Lung (tissue), 12 donors: ENCODE measurements around the gene SPX. TPM values are rescaled to one million over a fixed set of nuclear protein-coding genes. Genes with fewer than 3 reads are reported as not detected.

Experiments
- ATAC-seq: fragments of 200-7000 bp; cut with Tn5 transposase; one replicate; pipeline ENCODE4 v1.9.1; 2020; ENCODE audit warnings: moderate number of reproducible peaks; ENCODE audit not compliant: insufficient read depth, low FRiP score
- DNase-seq, 3 donors: peaks; one replicate each; pipeline ENCODE4 v3.0.0-alpha.2; 2013 to 2017
- H3K27ac ChIP-seq, 2 donors: one replicate each; pipeline ENCODE4 v1.5.1; 2013; ENCODE audit warnings: mild to moderate bottlenecking in 2 of 2, moderate library complexity in 2 of 2, control low read depth in 1 of 2, inconsistent platforms in 1 of 2, low read depth in 1 of 2, low read length in 1 of 2
- H3K27me3 ChIP-seq, 3 donors: one replicate each; pipeline ENCODE4 v1.5.1; 2013; ENCODE audit warnings: low read length in 2 of 3; ENCODE audit not compliant: control insufficient read depth in 3 of 3, insufficient read depth in 3 of 3
- H3K36me3 ChIP-seq, 4 donors: one replicate each; pipeline ENCODE4 v1.5.1; 2013; ENCODE audit warnings: low read length in 4 of 4, mild to moderate bottlenecking in 1 of 4, moderate library complexity in 1 of 4; ENCODE audit not compliant: control insufficient read depth in 4 of 4, insufficient read depth in 4 of 4
- H3K4me1 ChIP-seq, 5 donors: one replicate each; pipeline ENCODE4 v1.5.1; 2013; ENCODE audit warnings: low read length in 5 of 5, mild to moderate bottlenecking in 2 of 5, moderate library complexity in 1 of 5; ENCODE audit not compliant: control insufficient read depth in 5 of 5, insufficient read depth in 5 of 5
- H3K4me3 ChIP-seq: one replicate; pipeline ENCODE4 v1.5.1; 2013; ENCODE audit warnings: mild to moderate bottlenecking, control low read depth, moderate library complexity
- H3K9ac ChIP-seq, 2 donors: one replicate each; pipeline ENCODE4 v1.5.1; 2013; ENCODE audit warnings: low read length in 2 of 2, control low read depth in 1 of 2; ENCODE audit not compliant: insufficient read depth in 1 of 2
- H3K9me3 ChIP-seq, 4 donors: one replicate each; pipeline ENCODE4 v1.5.1; 2013; ENCODE audit warnings: low read length in 3 of 4, mild to moderate bottlenecking in 1 of 4, moderate library complexity in 1 of 4; ENCODE audit not compliant: control insufficient read depth in 4 of 4, insufficient read depth in 3 of 4
- WGBS, 2 donors: extraction: QIAGEN DNeasy Blood & Tissue Kit; methylation state at CpG; one replicate each; pipeline ENCODE4 v1.1.7; 2013; 5-methylcytosine and 5-hydroxymethylcytosine counted together
- polyA plus RNA-seq, 2 donors: library from polyadenylated mRNA; stranded (reverse); fragments of 200-250 nt; gene quantifications; one replicate each; pipeline ENCODE4 v1.2.1, GENCODE V29; 2013
- total RNA-seq, 2 donors: library from RNA; depleted of rRNA in 1 of 2; stranded (reverse); fragments of >200 nt in 1 of 2; gene quantifications; one replicate each; pipeline ENCODE4 v1.2.1, GENCODE V29; 2014 to 2021
- TF ChIP-seq, protein P1 (sequence below): IDR thresholded peaks from 2 replicates; pipeline ENCODE4 v1.5.1; 2012; ENCODE audit warnings: mild to moderate bottlenecking; ENCODE audit errors: control extremely low read depth, extremely low read depth
- donor health status: control.
- donor health status: control.
- donor health status: Bipolar disorder and iron deficiency.
- donor health status: healthy.
- donor health status: DM: yes; HTN: yes; CAD: no.

The SPX gene
- total and polyA plus RNA-seq, 4 donors = 0.09 to 24.0 (median 0.55) TPM

DNA sequence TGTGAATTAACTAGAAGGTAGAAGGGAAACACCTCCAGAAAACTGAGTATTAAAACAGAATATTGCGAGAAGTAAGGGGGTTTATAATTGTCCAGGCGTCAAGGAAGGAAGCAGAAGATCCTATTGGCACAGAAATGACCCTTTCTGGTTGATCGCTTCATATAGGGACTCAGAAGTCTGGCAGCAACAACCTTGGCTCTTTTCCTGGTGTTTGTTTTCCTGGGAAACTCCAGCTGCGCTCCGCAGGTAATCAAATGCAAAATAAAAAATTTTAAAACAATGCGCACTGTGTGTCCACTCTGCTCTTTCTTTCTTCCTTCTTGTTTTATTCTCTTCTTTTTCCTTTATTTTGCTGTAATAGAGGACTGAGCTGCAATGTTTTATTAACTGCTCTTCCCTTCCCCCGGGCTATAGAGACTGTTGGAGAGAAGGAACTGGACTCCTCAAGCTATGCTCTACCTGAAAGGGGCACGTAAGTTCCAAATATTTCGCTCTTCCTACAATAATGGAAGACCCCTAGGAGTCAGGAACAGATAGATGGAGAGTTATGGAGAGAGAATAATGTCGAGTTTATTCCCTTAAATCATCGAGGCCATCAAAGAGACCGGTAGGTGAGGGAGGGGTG lies 737 bp downstream of the SPX start:
- Histone ChIP-seq H3K4me3 (no peak overlapping the region), H3K4me1 (peaks cover 5 to 26% (median 7%) of the 10 kb centered on the region in 5 donors), H3K27ac (peak overlapping the region in 1 of 2 donors; percentile 77), H3K9me3 (no peaks in the 10 kb centered on the region), H3K27me3 (peaks cover 0 to 9% (median 7%) of the 10 kb centered on the region in 3 donors), H3K9ac (no peak overlapping the region), H3K36me3 (no peaks in the 10 kb centered on the region)
- DNase-seq (peak in 2 of 3 donors; percentile 14 to 20), ATAC-seq (no peak)
- TF ChIP-seq, protein P1, sequence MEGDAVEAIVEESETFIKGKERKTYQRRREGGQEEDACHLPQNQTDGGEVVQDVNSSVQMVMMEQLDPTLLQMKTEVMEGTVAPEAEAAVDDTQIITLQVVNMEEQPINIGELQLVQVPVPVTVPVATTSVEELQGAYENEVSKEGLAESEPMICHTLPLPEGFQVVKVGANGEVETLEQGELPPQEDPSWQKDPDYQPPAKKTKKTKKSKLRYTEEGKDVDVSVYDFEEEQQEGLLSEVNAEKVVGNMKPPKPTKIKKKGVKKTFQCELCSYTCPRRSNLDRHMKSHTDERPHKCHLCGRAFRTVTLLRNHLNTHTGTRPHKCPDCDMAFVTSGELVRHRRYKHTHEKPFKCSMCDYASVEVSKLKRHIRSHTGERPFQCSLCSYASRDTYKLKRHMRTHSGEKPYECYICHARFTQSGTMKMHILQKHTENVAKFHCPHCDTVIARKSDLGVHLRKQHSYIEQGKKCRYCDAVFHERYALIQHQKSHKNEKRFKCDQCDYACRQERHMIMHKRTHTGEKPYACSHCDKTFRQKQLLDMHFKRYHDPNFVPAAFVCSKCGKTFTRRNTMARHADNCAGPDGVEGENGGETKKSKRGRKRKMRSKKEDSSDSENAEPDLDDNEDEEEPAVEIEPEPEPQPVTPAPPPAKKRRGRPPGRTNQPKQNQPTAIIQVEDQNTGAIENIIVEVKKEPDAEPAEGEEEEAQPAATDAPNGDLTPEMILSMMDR = no peak
- WGBS, 2 donors = 39 to 54% methylated on average over 12 of the region's 12 CpGs

DNA sequence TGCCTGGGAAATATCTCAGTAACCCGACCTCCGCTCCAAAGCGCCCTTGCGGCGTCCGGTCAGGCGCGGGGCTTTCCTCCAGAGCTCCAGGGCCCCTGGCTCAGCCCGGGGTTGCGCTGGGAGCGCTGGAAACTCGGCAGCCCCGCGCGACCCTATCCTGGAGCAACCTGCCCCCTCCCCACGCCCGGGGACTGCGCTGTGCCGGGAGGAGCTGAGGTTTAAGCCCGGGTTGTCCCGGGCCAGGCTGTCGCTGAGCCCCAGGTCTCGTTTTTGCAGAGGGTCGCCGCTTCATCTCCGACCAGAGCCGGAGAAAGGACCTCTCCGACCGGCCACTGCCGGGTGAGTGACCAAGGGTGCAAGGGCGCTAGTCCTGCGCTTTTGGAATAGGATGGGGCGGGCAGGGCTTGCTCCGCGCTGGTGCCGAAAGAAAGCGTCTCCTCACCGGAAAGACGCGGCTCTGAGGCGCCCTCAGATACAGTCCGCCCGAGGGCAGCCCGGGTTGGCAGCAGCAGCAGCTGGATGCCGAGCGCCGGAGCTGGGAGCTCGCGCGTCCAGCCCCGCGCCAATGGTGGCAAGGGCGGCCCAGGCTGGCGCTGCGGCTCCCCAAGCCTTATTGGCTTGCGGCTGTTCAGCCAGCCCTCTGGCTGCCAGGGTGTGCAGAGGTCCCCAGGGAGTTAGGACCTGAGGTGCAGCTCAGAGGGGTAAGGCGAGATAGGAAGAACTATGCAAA lies 1.5 kb downstream of the SPX start:
- H3K27me3 ChIP-seq = peaks cover 0 to 9% (median 7%) of the 10 kb centered on the region in 3 donors
- peak overlapping the region in 1 of 2 donors; percentile 77 for H3K27ac ChIP-seq
- peak overlapping the region; percentile 36 for H3K4me3 ChIP-seq
- peak; percentile 62 to 65 (median 63) for DNase-seq
- H3K9me3 ChIP-seq = no peaks in the 10 kb centered on the region
- ATAC-seq = peak; percentile 81
- H3K4me1 ChIP-seq = peaks cover 5 to 26% (median 7%) of the 10 kb centered on the region in 5 donors
- TF ChIP-seq, protein P1 = no peak
- H3K36me3 ChIP-seq = no peaks in the 10 kb centered on the region
- WGBS, 2 donors = 1% methylated on average over 51 to 57 of the region's 57 CpGs
- no peak overlapping the region for H3K9ac ChIP-seq

DNA sequence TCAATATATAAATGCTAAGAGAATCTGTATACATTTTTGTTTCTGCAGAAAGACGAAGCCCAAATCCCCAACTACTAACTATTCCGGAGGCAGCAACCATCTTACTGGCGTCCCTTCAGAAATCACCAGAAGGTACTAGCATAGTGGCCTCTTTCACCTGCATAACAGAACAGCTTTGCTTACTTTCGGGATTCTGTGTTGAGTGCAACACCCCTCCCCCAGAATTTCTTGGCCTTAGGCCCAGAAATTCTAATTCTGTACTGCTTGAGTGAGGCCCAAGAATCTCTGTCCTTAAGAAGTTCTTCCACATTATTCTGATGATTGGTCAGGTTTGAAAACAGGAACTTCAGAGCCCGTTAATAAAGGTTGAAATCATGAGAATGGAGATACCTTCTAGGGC lies 2.9 kb downstream of the SPX start:
- H3K4me3 ChIP-seq = no peak overlapping the region
- WGBS, 2 donors = 57 to 70% methylated on average over 5 of the region's 5 CpGs
- peaks cover 0 to 9% (median 7%) of the 10 kb centered on the region in 3 donors for H3K27me3 ChIP-seq
- H3K4me1 ChIP-seq = peaks cover 5 to 26% (median 7%) of the 10 kb centered on the region in 5 donors
- no peaks in the 10 kb centered on the region for H3K36me3 ChIP-seq
- TF ChIP-seq, protein P1 = no peak
- no peaks in the 10 kb centered on the region for H3K9me3 ChIP-seq
- H3K27ac ChIP-seq = peak overlapping the region in 1 of 2 donors; percentile 79
- H3K9ac ChIP-seq = no peak overlapping the region
- DNase-seq (peak; percentile 60 to 87 (median 74)), ATAC-seq (no peak)
